K562 (cell line): Measurements from ENCODE around the gene RGS19. TPM values are rescaled to one million over a fixed set of nuclear protein-coding genes. Genes with fewer than 3 reads are reported as not detected.

Source experiments
- ATAC-seq: fragments of 200-7000 bp; cut with Tn5 transposase; 3 replicates; pipeline ENCODE4 v1.9.1; 2020; ENCODE audit warnings: moderate library complexity
- BruUV-seq: library from RNA; stranded (reverse); fragments of 400-500 nt; replicated peaks from 2 replicates; lab custom pipeline; 2021; lab: Mats Ljungman, UMichigan
- CTCF ChIA-PET: fragments of 300-600 bp; formaldehyde crosslinking; extraction: SDS; loops from one replicate; lab custom pipeline; 2021; ENCODE audit warnings: low intra/inter-chr PET ratio; lab: Yijun Ruan, JAX
- POLR2A ChIA-PET: fragments of 300-600, 350-650 bp; sonication (Branson Sonifier 250); formaldehyde crosslinking; extraction: SDS; loops from one replicate; lab custom pipeline; 2021; ENCODE audit warnings: antibody characterized with exemption, inconsistent platforms; lab: Yijun Ruan, JAX
- DNase-seq, 4 experiments: peaks; one replicate each; pipeline versions ENCODE4 v3.0.0 to v3.0.0-alpha.2; 2011 to 2018; ENCODE audit warnings: low spot score in 3 of 4, mixed read lengths in 3 of 4; ENCODE audit errors: extremely low read depth in 1 of 4
- FAIRE-seq: peaks from 2 replicates; lab custom pipeline; 2011; peaks lifted over from hg19 to GRCh38; lab: Jason Lieb, UNC
- H2AFZ ChIP-seq: 2 replicates; pipeline ENCODE4 v1.6.0; 2011; ENCODE audit warnings: low read depth, low read length, control low read depth, inconsistent platforms
- H3K27ac ChIP-seq: fragments of 200-600 bp; 3 replicates; pipeline ENCODE4 v1.8.0; 2011; ENCODE audit warnings: low read depth, mild to moderate bottlenecking, control low read depth, inconsistent platforms, low read length, moderate library complexity, mixed read lengths; ENCODE audit errors: extremely low read depth
- H3K27me3 ChIP-seq, 2 experiments: fragments of 300-600 bp in 1 of 2; 2 replicates in 1 of 2; 3 replicates in 1 of 2; pipeline versions ENCODE4 v1.6.0 to v1.8.0; 2011; ENCODE audit warnings: inconsistent platforms in 2 of 2, low read length in 2 of 2, mild to moderate bottlenecking in 1 of 2, mixed read lengths in 1 of 2, moderate library complexity in 1 of 2; ENCODE audit not compliant: control insufficient read depth in 2 of 2, insufficient read depth in 2 of 2
- H3K36me3 ChIP-seq: fragments of 300-600 bp; 3 replicates; pipeline ENCODE4 v1.8.0; 2011; ENCODE audit warnings: mild to moderate bottlenecking, low read length, inconsistent platforms; ENCODE audit not compliant: control insufficient read depth, insufficient read depth
- H3K4me1 ChIP-seq, 2 experiments: fragments of 200-600 bp in 1 of 2; replicated peaks in 1 of 2; 2 replicates in 1 of 2; 3 replicates in 1 of 2; pipeline versions ENCODE4 v1.5.1 to v1.8.0; 2011; ENCODE audit warnings: inconsistent platforms in 2 of 2, low read length in 2 of 2, mild to moderate bottlenecking in 1 of 2, mixed read lengths in 1 of 2, moderate library complexity in 1 of 2; ENCODE audit not compliant: control insufficient read depth in 2 of 2, insufficient read depth in 2 of 2
- H3K4me2 ChIP-seq: 2 replicates; pipeline ENCODE4 v1.6.1; 2011; ENCODE audit warnings: low read length, control low read depth, inconsistent platforms, mixed read lengths; ENCODE audit not compliant: insufficient read depth
- H3K4me3 ChIP-seq: fragments of 200-600 bp; sonication (generic), shearing (Covaris generic); 2 replicates; pipeline ENCODE4 v1.5.1; 2016; ENCODE audit warnings: control low read depth, inconsistent platforms
- H3K79me2 ChIP-seq: fragments of 200-600 bp; 3 replicates; pipeline ENCODE4 v1.8.0; 2011; ENCODE audit warnings: low read length, inconsistent platforms; ENCODE audit not compliant: control insufficient read depth, insufficient read depth
- H3K9ac ChIP-seq, 2 experiments: 2 replicates each; pipeline versions ENCODE4 v1.6.0 to v1.6.1; 2011; ENCODE audit warnings: low read depth in 2 of 2, low read length in 2 of 2, control low read depth in 1 of 2, inconsistent platforms in 1 of 2, mild to moderate bottlenecking in 1 of 2, mixed read lengths in 1 of 2; ENCODE audit not compliant: insufficient read depth in 1 of 2
- H3K9me1 ChIP-seq: one replicate; pipeline ENCODE4 v1.6.0; 2011; ENCODE audit warnings: inconsistent platforms, mild to moderate bottlenecking, low read length, moderate library complexity; ENCODE audit not compliant: control insufficient read depth, insufficient read depth
- H3K9me3 ChIP-seq: replicated peaks from 2 replicates; pipeline ENCODE4 v1.5.1; 2011; ENCODE audit warnings: low read depth, low read length, inconsistent platforms; ENCODE audit not compliant: control insufficient read depth, insufficient read depth
- H4K20me1 ChIP-seq: replicated peaks from 2 replicates; pipeline ENCODE4 v1.6.1; 2011; ENCODE audit warnings: low read length, inconsistent platforms, mixed read lengths; ENCODE audit not compliant: control insufficient read depth, insufficient read depth
- HNRNPLL ChIP-seq: fragments of 200-400 bp; formaldehyde crosslinking; IDR thresholded peaks from 2 replicates; pipeline ENCODE4 v1.6.1; 2017; ENCODE audit warnings: low read length, low read depth, mild to moderate bottlenecking; ENCODE audit not compliant: poor library complexity, severe bottlenecking
- NRF1 ChIP-seq, 2 experiments: fragments of 450-650 bp; IDR thresholded peaks in 1 of 2; conservative IDR thresholded peaks in 1 of 2; 2 replicates each; pipeline ENCODE4 v1.6.1; 2014; ENCODE audit warnings: mild to moderate bottlenecking in 2 of 2
- ZBTB33 ChIP-seq: sonication (generic); formaldehyde crosslinking; IDR thresholded peaks from 2 replicates; pipeline ENCODE4 v1.8.1; 2023; ENCODE audit warnings: mild to moderate bottlenecking, missing genetic modification reagents
- ZNF24 ChIP-seq: fragments of 450-650 bp; IDR thresholded peaks from 2 replicates; pipeline ENCODE4 v1.6.1; 2016
- ZNF76 ChIP-seq: fragments of 250-450 bp; sonication (Bioruptor Pico); IDR thresholded peaks from 2 replicates; pipeline ENCODE4 v1.4.0; 2020; ENCODE audit warnings: mild to moderate bottlenecking, moderate library complexity, borderline replicate concordance
- WGBS: fragments of 100-300 bp; shearing (Covaris generic); methylation state at CpG from one replicate; pipeline ENCODE4 v1.1.6; 2016; ENCODE audit warnings: low coverage, mixed read lengths; ENCODE audit not compliant: insufficient coverage; ENCODE audit errors: missing lambda C conversion rate; 5-methylcytosine and 5-hydroxymethylcytosine counted together
- in situ Hi-C: fragments of 300-500 bp; cut with MboI; formaldehyde crosslinking; loops from 4 replicates; pipeline ENCODE4 v1.15.0; 2018; ENCODE audit warnings: inconsistent platforms, mixed read lengths
- intact Hi-C: fragments of 100-400 bp; cut with micrococcal nuclease; formaldehyde crosslinking; loops from 2 replicates; pipeline ENCODE4 v1.14.2; 2022
- polyA plus RNA-seq, 8 experiments: library from polyadenylated mRNA; depleted of rRNA in 4 of 8; stranded (reverse) in 5 of 8; unstranded in 3 of 8; fragments of >200 nt; fragmentation: Nextera tagmentation in 2 of 8; fragmentation: Illumina TruSeq in 1 of 8; extraction: Ambion mirVana in 2 of 8; extraction: Trizol in 1 of 8; gene quantifications; 2 replicates each; pipeline versions ENCODE4 v1.2.1 to v1.2.3, GENCODE V29; 2011 to 2014; ENCODE audit warnings: inconsistent platforms in 1 of 8, missing spikeins in 1 of 8
- total RNA-seq, 7 experiments: library from RNA; depleted of rRNA in 6 of 7; stranded (reverse); fragments of >200 nt in 6 of 7; fragmentation: Illumina TruSeq in 2 of 7; extraction: Trizol in 2 of 7; gene quantifications; 2 replicates each; pipeline versions ENCODE4 v1.2.1 to v1.2.3, GENCODE V29; 2011 to 2021; ENCODE audit warnings: low replicate concordance in 1 of 7

RGS19 gene
- total and polyA plus RNA-seq, 9 of the 15 experiments (the other 6 are each of a cell fraction or from before 2014, with no cell fraction given) = 0.41 to 23.7 (median 14.6) TPM

GRCh38 chr20:64105846-64106434 is 26.6 kb upstream of the RGS19 start:
- H4K20me1 ChIP-seq = peaks cover 20% of the 10 kb centered on the region
- H3K36me3 ChIP-seq = no peaks in the 10 kb centered on the region
- no peaks in the 10 kb centered on the region for H3K9me3 ChIP-seq
- no peak for ATAC-seq
- no peak overlapping the region for H3K4me2 ChIP-seq
- H3K4me3 ChIP-seq = no peak overlapping the region
- intact Hi-C loops (no loop called here), in situ Hi-C loops (no loop called here)
- POLR2A ChIA-PET = interaction anchor here (1.2 kb wide), 1 partner anchor 11 kb away, joined by 3 read pairs; no protein-coding TSS in a partner anchor
- H3K27ac ChIP-seq = no peak overlapping the region
- no TSS peak for BruUV-seq
- H3K9me1 ChIP-seq = peaks cover 2% of the 10 kb centered on the region
- CTCF ChIA-PET = no interaction called here
- no peaks in the 10 kb centered on the region for H3K79me2 ChIP-seq
- FAIRE-seq = no peak
- H2AFZ ChIP-seq = no peak overlapping the region
- peak overlapping the region in 1 of 2 experiments; percentile 64; a peak in 2 of 4 replicates for H3K9ac ChIP-seq
- TF ChIP-seq NRF1 (conservative IDR thresholded peaks at IDR 0.05 in 1 of 2, IDR thresholded peaks at IDR 0.05 in 1 of 2) (peak; percentile 45 to 62; a peak in 3 of 4 replicates), ZBTB33 (CRISPR knock-in tag) (no peak), ZNF24 (no peak), HNRNPLL (peak; percentile 30), ZNF76 (no peak)
- no peak for DNase-seq
- WGBS = 9% methylated on average over 30 of the region's 39 CpGs
- H3K4me1 ChIP-seq = peaks cover 0 to 54% of the 10 kb centered on the region in 2 experiments; a peak in 4 of 5 replicates
- peaks cover 49 to 84% of the 10 kb centered on the region in 2 experiments for H3K27me3 ChIP-seq
